Stimulated activated CD4-positive, alpha-beta T cell treated with anti-CD3 and anti-CD28 coated beads, Interleukin-1b, Interleukin-23, amount 100 ng/mL, for 24 hours (primary cell): Measurements from ENCODE around the gene SH3GL2.
"Not testable (repeated sequence)": the region's sequence is repeated elsewhere in the genome, so short reads cannot be mapped to it uniquely, and the experiment has no call there.

Experiments
- DNase-seq, 4 experiments: peaks; one replicate each; pipeline ENCODE4 v3.0.0-alpha.2; 2020; ENCODE audit warnings: low read depth in 4 of 4, low spot score in 1 of 4

The SH3GL2 gene

DNA sequence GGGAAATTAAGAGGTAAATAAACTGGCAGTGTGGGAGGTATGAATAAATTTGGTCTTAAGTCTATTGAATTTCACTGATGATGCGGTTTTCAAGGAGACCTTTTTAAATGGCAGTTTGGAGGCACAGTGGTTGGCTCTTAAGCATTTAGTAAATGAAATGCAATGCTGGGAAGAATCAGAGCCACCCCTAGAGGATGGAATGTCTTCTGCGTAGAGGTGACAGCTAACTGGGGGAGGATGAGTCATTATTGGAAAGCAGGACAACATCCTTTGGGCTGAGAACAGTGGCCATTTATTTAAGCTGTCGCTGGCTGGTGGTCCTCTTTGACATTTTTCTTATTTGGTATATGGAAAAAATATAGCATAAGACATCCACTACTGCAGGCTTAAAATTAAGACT, 163.2 kb downstream of the SH3GL2 start:
- DNase-seq, result no peak

- DNase-seq, result no peak
Observed at GRCh38 chr9:17744786-17745185, 165.9 kb downstream of the SH3GL2 start.

- no peak for DNase-seq
Observed at GRCh38 chr9:17750269-17750668, 171.4 kb downstream of the SH3GL2 start.

DNA sequence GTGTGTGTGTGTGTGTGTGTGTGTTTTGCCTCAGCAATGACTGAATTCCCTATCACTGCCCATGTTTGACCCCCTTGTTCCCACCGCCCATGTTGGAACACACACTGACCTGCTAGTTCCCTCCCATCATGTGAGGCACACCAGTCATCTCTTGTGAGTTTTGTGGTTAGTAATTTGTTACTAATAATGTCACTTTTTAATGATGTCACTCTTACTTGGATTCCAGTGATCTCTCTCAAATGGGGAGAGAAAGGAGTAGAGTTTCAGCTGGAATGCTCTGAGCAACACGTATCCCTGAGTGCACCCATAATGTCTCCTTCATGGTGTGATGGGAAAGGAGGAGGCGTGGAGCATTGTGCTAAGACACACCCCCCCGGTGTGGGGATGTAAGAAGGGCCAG, 172.6 kb downstream of the SH3GL2 start:
- DNase-seq, result no peak

DNA sequence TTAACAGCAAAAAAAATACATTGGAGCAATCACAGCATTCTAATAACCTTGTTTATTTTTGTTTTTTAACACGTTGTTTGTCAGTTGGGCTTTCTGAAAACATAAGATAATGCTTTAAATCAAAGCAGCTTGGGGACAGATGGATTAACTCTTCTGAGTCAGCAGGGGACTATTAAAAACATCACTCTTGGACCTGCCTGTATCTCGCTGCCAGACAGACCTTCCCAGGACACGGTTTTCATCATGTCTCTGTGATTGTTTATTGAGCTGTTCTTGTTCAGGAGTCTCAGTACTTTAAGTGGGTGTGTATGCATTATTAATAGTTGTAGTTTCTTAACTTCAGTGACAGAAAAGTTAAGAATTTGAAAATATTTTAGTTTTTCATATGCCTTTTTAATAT, 173.2 kb downstream of the SH3GL2 start:
- no peak for DNase-seq

GRCh38 chr9:17757816-17758215, 178.9 kb downstream of the SH3GL2 start:
- no peak for DNase-seq

DNA sequence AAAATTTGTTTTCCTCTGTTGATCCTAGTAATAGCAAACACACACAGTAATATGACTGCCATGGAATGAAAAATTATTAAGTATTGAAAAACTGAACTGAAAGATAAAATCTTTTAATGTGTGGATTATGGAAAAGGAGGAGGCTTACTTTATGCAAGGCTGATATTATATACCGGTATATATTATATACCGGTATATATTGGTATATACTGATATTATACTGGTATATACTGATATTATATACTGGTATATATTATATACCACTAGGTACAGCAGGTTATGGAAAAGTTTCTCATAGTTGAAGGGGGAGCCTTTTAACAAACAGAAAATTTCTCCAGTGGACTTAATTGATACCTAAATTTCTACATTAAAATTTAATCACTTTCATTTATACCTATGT, 181.4 kb downstream of the SH3GL2 start:
- no peak for DNase-seq

DNA sequence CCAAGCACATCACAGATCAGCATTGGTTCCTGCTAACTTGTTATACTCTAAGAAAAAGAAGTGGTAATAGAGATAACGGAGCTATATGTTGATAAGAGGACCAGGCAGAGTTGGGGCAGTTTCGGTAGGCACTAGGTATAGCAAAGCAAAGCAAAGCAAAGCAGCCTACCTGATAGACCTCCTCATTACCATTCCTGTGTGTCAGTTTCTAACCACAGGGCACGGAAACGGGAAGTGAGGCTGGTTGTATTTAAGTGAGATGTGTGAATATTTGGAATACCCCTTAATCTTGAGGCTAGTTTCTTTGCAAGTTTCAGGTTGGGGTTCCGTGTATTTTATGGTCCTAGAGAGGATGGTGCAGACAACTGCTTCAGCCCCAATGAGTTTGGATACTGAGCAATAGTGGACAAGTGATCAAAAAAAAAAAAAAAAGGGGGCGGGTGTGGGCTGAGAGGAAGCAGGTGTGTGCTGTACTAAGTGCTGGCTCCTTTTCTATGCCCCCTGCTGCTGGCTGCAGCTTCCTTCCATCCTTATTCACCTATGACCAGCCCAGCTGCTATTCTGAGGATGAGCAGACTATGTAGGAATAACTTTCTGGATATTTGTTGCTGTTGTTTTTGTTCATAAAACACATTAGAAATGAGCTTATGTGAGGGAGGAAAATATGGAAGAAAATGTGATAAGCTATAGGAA, 183.3 kb downstream of the SH3GL2 start:
- DNase-seq, result no peak

- DNase-seq, result no peak
Observed at GRCh38 chr9:17764306-17764705, 185.4 kb downstream of the SH3GL2 start.

GRCh38 chr9:17765131-17765530, 186.3 kb downstream of the SH3GL2 start:
- not testable (repeated sequence) for DNase-seq

DNA sequence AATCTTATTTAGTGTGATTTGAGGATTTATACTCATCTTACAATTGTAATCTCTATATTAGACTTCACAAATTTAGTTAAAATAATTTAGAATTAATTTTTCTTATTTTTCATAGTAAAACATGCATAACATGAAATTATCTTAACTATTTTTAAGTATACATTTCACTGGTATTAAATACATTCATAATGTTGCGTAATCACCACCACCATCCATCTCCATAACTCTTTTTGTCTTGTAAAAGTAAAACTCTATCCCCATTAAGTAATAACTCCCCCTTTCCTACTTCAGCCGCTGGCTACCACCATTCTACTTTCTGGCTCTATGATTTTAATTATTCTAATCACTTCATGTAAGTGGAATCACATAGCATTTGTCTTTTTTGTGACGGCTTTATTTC, 193.4 kb downstream of the SH3GL2 start:
- DNase-seq, result no peak

GRCh38 chr9:17775656-17776055, 196.8 kb downstream of the SH3GL2 start:
- no peak for DNase-seq

- DNase-seq, result no peak
Observed at GRCh38 chr9:17776735-17777134, 197.9 kb downstream of the SH3GL2 start.

- no peak for DNase-seq
Observed at GRCh38 chr9:17777465-17777864, 198.6 kb downstream of the SH3GL2 start.

GRCh38 chr9:17782430-17783149, 203.7 kb downstream of the SH3GL2 start:
- no peak for DNase-seq

DNA sequence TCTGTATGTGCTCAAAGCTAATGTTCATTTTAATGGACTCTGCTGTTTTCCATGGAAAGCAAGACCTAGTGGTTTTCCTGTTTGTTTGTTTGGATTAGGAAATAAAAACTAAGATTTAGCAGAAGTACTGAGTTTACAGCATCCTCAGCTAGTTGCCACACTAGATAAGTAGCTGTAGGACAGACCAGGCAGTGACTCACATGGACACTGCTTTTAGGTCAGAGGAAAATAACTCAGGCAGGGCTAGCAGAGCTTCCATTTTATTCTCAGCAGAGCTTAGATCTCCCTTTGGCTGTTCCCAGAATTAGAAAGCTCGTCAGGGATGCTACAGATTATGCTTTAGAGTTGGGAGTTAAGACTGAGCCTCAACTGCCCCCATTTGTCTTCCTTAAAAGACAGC, 204.4 kb downstream of the SH3GL2 start:
- no peak for DNase-seq

GRCh38 chr9:17789316-17789715, 210.4 kb downstream of the SH3GL2 start:
- DNase-seq, result no peak

GRCh38 chr9:17793713-17794622, 215.1 kb downstream of the SH3GL2 start:
- no peak for DNase-seq

DNA sequence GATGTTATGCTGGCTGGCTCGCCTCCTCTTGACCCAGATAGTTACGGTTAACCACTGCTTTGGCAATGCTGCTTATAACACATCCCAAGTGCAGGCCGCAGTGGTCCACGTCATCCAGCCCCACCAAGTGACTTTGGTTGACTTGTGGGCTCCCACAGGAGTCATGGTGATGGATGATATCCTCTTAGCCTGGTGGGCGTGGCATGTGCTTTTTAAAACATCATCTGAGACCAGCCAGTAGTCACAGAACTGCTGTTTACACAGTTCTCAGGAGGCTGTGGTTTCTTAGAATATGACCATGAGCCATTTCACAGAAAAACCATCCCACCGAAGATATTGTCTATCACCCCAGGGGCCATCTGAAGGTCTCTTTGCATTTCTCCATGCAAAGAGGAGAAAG, 216.9 kb downstream of the SH3GL2 start:
- DNase-seq, result no peak

GRCh38 chr9:17799369-17799768, 220.5 kb downstream of the SH3GL2 start:
- no peak for DNase-seq

- no peak for DNase-seq
Observed at GRCh38 chr9:17800418-17800817, 221.6 kb downstream of the SH3GL2 start.
